Measurements from ENCODE around the gene CREB5.

CREB5 gene

DNA sequence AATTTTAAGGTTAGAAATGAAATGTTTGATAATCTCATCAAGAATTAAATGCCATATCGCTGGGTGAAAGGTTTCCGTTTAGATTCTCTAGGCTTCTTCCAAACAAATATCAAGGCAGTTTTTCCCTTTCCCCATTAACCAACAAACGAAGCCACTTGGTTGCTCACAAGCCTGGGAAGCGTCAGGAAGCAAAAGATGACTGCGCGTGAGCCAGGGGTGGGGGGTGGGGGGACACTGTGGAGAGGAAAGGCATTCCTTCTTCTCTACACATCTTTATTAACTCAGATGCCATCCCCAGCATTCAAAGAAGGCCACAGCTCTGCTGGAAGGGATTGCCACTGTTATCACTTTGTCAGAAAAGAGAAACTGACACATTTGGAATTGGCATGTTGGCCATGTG is 338.7 kb downstream of the CREB5 start:
- TF ChIP-seq, protein P1, sequence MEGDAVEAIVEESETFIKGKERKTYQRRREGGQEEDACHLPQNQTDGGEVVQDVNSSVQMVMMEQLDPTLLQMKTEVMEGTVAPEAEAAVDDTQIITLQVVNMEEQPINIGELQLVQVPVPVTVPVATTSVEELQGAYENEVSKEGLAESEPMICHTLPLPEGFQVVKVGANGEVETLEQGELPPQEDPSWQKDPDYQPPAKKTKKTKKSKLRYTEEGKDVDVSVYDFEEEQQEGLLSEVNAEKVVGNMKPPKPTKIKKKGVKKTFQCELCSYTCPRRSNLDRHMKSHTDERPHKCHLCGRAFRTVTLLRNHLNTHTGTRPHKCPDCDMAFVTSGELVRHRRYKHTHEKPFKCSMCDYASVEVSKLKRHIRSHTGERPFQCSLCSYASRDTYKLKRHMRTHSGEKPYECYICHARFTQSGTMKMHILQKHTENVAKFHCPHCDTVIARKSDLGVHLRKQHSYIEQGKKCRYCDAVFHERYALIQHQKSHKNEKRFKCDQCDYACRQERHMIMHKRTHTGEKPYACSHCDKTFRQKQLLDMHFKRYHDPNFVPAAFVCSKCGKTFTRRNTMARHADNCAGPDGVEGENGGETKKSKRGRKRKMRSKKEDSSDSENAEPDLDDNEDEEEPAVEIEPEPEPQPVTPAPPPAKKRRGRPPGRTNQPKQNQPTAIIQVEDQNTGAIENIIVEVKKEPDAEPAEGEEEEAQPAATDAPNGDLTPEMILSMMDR (IDR thresholded peaks at IDR 0.05; ENCODE audit: low read depth, low read length, missing control alignments), result no peak
- H3K4me3 ChIP-seq (ENCODE audit: low read depth, low read length), result no peak overlapping the region
- DNase-seq (ENCODE audit: low read depth), result no peak

DNA sequence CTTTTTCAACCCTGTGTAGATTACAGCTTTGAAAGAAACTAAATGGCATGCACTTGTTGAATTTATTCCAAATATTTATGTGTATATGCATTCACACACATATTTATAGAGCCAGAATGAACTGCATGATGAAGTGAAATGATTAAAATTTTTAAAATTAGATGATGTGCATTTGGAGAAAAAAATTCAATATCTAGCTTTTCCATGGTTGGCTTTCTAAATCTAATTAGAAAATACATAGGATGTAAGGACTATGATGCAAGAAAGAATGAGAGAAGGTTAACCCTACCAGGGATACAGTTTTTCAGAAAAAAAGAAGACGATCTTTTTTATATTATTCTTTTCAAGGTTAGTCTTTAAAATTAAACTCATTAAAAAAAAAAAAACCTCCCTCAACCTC is 341.3 kb downstream of the CREB5 start:
- TF ChIP-seq, protein P1 (IDR thresholded peaks at IDR 0.05; ENCODE audit: low read depth, low read length, missing control alignments), result no peak
- H3K4me3 ChIP-seq (ENCODE audit: low read depth, low read length), result no peak overlapping the region
- DNase-seq (ENCODE audit: low read depth), result no peak

DNA sequence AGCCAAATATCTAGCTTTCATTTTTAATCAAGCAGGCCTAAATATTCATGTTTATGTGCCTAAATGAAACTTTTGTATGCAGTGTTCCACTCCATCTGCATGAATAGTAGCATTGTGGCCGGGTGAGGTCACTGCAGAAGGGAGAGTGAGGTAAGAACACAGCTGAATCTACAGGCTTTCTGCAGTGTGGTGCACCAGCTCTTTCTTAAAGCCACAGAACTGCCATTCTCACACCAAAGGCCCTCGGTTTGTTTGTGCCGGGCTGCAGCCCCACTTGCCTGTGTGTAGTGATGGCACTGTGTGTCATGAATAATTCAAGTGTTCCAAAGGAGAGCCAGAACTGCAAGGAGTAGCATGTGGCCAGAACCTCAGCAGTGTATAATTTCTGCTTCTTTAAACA is 341.7 kb downstream of the CREB5 start:
- H3K4me3 ChIP-seq (ENCODE audit: low read depth, low read length), result no peak overlapping the region
- no peak for DNase-seq (ENCODE audit: low read depth)
- TF ChIP-seq, protein P1 (IDR thresholded peaks at IDR 0.05; ENCODE audit: low read depth, low read length, missing control alignments), result no peak

DNA sequence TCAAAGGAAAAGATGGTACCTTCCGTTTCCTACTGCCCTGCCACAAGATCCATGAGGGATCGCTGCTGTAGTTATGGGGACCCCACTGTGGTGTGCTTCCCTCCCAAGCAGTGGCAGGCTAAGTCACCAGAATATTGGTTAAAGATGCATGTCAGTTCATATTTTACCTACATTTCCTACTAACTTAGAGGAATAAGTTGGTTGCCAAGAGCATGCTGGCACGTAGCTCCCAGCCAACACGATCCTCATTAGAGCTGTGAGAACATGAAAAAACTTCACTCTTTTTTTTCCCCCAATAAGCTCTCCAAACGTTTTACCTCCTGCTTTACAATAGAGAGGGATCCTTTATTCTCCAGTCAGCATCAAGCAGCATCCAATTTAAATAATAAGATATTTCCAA is 342.1 kb downstream of the CREB5 start:
- TF ChIP-seq, protein P1 (IDR thresholded peaks at IDR 0.05; ENCODE audit: low read depth, low read length, missing control alignments), result no peak

DNA sequence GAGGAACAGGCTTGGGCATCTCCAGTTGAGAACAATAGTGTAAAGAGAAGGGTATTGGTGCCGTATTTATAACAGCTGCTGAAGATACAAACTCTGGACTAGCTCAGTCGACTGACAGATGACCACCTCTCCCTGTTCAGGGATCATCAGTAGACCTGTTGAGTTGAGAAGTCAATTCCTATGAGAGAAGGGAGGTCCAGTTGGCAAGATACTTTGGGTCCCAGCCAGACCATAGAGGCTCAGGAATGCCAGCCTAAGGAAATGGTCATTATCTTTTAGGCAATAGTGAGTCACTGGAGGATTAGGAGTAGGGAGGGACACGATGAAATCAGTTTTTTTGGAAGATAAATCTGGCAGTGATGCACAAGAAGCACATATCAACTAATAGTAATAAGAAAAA is 342.9 kb downstream of the CREB5 start:
- TF ChIP-seq, protein P1 (IDR thresholded peaks at IDR 0.05; ENCODE audit: low read depth, low read length, missing control alignments), result no peak
- no peak for DNase-seq (ENCODE audit: low read depth)
- H3K4me3 ChIP-seq (ENCODE audit: low read depth, low read length), result no peak overlapping the region

More for the DNA sequence above, 342.1 kb downstream of the CREB5 start:
- no peak for DNase-seq (ENCODE audit: low read depth)
- no peak overlapping the region for H3K4me3 ChIP-seq (ENCODE audit: low read depth, low read length)

DNA sequence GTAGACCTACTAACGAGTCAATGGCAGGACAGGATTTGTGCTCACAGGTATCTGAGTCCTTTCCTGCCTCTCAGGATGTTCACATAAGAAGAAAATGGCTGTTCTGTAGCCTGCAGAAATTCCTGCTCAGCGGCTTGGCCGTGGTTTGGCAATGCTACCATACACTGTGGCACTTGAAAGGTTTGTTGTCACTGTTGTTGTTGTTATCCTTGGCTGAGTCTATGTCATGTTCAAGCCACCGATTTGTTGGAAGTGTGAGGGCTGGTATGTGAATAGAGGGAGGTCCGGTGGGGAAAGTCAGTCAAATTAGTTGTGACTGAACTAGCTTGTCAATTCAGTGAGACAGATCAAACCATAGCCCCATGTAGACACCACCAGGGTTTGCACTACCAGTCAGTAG is 345.9 kb downstream of the CREB5 start:
- TF ChIP-seq, protein P1 (IDR thresholded peaks at IDR 0.05; ENCODE audit: low read depth, low read length, missing control alignments), result no peak
- no peak for DNase-seq (ENCODE audit: low read depth)
- no peak overlapping the region for H3K4me3 ChIP-seq (ENCODE audit: low read depth, low read length)

DNA sequence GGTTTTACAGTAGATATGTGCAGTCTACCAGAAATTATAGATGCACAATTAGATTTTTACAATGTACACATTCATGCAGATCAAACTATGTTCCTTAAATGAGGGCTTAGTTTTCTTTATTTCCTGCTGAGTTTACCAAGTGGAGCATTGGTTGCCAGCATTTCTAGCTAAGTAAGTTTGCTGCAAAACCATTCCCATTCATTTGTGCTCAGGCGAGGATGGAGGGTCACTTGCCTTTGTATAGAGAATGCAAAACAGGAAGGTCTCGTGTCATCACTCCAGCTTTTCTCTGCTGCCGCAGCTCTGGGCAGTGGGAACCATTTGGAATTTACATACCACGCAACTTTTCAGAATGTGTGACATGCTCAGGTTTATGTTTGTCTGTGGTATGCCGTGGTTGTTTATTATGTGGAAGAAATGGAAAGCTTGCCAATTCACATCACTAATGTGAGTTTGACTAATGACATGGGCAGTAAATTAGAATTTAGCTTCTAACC is 347.2 kb downstream of the CREB5 start:
- H3K4me3 ChIP-seq (ENCODE audit: low read depth, low read length), result no peak overlapping the region
- TF ChIP-seq, protein P1 (IDR thresholded peaks at IDR 0.05; ENCODE audit: low read depth, low read length, missing control alignments), result no peak
- no peak for DNase-seq (ENCODE audit: low read depth)
